Endometrial microvascular endothelial cells (primary cell): ENCODE measurements around the gene KRT81. TPM values are rescaled to one million over a fixed set of nuclear protein-coding genes. Genes with fewer than 3 reads are reported as not detected.
"Not testable (repeated sequence)": the region's sequence is repeated elsewhere in the genome, so short reads cannot be mapped to it uniquely, and the experiment has no call there.

Experiments used
- in situ Hi-C: cut with HindIII; loops from 2 replicates; pipeline ENCODE4 v1.10.0; 2017; ENCODE audit warnings: low sequenced_read_pairs, low pct_unique_long_range_greater_than_20kb; ENCODE audit errors: inconsistent ontology term
- total RNA-seq: library from RNA; depleted of rRNA; stranded (reverse); fragments of >200 nt; gene quantifications from one replicate; pipeline ENCODE4 v1.2.3, GENCODE V29; 2015; ENCODE audit errors: inconsistent ontology term

The KRT81 gene
- total RNA-seq, 1 donor from 2014 or later: not detected

DNA sequence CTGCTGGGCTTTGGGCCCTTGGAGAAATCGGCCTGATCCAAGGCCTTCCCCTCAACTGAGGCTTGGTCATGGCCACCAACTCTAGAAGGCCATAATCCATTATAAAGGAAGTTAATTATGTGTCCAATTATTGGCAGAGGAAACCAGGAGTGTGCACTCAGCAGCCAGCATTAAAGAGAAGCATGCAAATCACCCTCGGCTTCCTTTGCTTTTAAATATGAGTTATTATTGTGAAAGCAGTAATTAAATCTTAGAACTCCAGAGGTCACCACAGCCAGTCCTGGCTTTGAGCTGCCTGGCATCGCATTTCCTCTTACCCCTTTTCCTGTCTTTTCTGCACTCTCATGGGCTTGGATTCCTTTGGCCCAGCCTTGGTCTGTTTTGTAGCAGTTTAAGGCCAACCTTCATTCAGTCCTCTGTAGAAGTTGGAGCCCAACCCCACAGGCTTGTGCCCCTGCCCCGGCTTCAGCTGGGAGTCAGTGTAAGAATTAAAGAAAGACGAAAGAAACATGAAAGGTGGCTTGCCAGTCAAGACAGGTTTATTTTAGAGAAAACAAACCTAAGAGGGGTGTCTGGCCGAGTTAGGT is 31.6 kb downstream of the KRT81 start:
- in situ Hi-C loops: no loop called here

GRCh38 chr12:52258335-52258901 is 32.9 kb downstream of the KRT81 start:
- in situ Hi-C loops: no loop called here

- in situ Hi-C loops: not testable (repeated sequence)
These were observed 33.4 kb downstream of the KRT81 start for GRCh38 chr12:52257922-52258321.

GRCh38 chr12:52257074-52257551 is 34.2 kb downstream of the KRT81 start:
- in situ Hi-C loops: no loop called here

GRCh38 chr12:52256584-52256935 is 34.8 kb downstream of the KRT81 start:
- in situ Hi-C loops: no loop called here

DNA sequence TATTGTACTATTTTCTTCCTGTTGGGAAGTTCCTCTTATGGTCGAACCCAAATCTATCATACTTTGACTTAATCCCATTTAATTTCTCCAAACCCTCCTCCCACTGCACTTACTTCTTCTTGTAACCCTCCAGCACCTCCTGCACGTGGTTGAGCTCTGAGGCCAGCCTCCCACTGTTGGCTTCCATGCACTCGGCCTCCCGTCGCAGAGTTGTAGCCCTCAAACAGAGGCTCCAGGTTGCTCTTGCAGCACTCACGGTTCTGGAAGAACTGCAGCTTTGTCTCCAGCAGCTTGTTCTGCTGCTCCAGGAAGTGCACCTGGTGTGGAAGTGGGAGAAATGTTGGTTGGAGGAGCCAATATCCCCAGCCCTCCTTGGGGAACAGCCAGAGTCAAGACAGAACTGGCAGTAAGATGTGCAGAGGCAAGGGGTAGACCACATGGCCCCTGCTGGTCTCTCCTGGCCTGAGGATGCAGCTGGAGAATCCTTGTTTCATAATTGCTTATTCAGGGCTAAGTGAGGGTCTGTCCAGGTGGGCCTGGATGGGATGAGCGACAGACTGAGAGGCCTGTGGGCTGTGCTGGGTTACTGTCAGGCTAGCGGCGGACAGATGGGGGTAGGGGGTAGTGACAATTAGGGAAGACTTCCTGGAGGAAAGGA is 35.3 kb downstream of the KRT81 start:
- in situ Hi-C loops: no loop called here

- in situ Hi-C loops: no loop called here
These were observed 36.2 kb downstream of the KRT81 start for GRCh38 chr12:52254965-52255751.

DNA sequence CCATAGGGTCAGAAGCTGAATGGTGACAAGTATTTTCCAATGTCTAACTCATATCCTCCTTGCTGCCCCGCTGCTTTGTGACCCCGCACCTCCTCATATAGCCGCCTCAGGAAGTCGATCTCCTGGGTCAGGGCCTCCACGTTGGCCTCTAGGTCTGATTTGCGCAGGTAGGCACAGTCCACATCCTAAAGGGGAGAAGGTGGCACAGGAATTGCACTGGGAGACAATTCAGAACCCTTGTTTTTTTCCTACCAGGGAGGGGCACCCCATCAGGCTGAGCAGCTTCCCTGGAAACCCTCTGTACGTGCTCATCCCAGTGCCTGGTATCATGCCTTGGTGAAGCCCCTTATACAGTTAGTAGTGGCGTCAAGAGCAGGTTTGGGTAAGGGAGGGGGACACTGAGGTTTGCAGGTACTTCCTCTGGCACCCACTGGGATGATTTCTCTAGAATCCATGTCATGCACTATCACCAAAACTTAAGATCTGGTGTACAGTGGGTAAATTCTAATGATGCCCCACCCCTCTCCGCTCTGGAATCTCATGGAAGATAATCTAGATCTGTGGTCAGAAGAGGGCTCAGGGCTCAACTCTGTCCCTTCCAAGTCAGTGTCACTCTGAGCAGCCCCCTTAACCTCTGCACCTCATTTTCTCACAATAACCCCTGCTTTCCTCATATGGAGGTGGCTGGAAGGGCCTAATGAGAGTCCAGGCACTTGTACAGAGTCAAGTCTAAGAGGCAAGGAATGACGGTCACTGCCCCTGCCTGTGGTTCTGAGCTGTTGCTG is 37.0 kb downstream of the KRT81 start:
- in situ Hi-C loops: no loop called here

DNA sequence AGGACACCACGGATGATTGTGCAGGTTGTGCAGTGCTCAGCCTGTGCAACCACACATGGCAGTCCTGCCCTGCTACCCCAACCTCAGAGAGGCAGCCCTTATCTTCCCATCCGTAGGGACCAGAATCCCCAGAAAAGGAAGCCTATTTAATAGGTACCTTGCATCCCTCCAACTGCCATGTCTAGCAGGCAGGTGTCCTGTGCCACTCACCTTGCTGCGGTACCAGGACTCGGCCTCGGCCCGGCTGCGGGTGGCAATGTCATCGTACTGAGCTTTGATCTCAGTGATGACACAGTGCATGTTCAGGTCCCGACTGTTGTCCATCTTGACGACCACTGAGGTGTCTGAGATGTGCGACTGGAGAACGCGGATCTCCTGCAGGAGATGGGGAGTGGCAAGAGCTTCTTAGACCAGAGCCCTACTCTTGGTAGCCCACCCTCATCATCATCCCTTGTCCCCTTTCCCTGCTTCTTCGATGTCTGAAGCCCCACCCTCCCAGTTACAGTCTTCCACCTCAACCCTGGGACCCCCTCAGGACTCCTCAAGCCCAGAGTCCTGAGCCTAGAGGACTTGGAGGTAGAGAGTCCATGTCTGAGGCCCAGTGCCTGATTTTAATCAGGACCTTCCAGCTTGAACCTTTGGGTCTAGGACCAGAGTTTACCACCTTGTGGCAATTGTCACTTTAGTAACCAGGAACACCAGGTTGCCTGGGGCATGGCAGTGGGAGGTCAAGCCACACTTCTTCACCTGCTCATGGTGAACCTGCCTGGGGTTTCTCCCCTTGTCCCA is 37.7 kb downstream of the KRT81 start:
- in situ Hi-C loops: no loop called here

DNA sequence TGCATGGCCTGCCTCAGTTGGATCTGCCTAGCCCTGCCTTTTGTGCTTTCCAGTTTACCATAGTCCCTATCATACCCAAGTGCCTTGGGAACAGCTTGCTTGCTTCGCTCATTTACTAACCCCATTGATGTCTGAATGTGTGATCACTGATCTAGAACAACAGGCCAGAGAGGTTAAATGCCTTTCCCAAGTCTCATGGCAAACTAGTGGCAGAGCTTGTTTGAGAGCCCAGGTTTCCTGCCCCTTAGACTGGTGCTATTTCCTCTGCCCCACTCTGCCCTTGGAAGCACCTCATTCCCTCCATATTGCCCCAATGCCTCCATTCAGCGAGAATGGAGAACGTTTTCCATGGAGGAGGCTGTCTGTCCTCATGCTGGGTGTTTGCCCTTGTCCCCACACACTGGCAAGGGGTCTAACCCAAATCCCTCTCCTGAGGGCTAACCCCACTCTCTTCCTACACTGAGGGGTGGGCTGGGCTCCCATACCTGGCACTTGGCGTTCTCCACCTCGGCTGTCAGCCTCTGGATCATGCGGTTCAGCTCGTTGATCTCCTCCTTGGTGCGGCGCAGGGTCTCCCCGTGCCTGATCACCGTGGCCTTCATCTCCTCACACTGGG is 38.5 kb downstream of the KRT81 start:
- in situ Hi-C loops: no loop called here

DNA sequence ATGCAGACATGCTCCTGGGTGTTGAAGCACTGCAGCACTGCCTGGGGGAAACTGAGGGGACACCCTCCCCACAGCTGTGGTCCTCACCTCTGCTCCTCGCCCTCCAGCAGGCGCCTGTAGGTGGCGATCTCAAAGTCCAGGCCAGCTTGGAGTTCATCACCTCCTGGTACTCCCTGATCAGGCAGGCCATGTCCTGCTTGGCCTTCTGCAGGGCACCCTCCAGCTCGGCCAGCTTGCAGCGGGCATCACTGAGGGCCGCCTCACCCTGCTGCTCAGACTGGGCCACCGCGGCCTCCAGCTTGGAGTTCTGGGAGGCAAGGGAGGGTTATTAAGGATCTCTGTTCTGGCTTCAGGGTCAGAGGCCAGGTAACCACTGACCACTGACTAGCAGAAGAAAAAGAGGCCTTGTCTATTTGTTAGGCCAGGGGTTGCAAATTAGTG is 39.1 kb downstream of the KRT81 start:
- in situ Hi-C loops: not testable (repeated sequence)

DNA sequence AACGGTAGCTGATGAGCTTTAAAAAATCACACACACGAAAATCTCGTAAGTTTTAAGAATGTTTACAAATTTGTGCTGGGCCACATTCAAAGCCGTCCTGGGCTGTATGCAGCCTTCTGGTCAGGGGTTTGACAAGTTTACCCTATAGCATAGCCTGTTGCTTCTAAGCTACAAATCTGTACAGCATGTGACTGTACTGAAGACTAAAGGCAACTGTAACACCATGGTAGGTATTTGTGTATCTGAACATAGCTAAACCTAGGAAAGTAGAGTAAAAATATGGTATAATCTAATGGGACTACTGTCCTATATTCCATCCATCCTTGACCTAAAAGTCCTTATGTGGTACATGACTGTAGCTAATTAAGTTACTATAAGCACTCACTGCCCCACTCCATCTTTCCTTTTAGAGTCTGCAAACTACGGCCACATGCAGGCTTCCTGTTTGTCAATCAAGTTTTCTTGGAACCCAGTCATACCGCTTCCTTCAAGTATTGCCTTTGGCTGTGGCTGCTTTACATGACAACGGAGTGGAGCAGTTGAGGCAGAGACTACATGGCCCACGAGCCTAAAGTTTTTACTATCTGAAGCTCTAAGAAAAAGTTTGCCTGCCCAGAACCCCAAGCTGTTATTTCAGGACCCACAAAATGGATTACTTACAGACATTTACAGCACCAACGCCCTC is 39.8 kb downstream of the KRT81 start:
- in situ Hi-C loops: no loop called here

GRCh38 chr12:52250048-52250990 is 41.0 kb downstream of the KRT81 start:
- in situ Hi-C loops: no loop called here

DNA sequence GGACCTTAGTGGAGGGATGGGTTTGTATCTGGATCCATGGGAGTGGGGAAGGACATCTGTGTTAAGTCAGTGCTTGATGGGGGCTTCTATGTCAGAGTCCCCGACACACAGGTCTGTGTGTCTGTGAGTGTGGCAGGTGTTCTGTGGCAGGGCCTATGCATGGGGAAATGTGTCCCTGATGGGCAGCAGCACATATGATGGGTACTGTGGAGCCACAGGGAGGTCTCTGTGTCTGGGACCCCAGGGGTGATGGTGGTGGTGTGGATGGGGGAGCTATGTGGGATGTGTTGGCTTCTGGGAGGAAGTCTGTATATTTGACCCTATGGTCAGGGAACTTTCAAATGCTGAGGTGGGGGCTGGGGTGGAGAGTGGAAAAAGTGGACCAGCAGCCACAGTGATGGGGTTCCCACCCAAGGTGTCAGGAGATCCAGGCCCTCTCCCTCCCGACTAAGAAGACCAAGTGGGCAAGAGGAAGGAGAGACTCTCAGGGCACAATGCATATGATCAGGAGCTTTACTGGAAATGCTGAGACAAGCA is 41.8 kb downstream of the KRT81 start:
- in situ Hi-C loops: no loop called here

- in situ Hi-C loops: no loop called here
These were observed 42.5 kb downstream of the KRT81 start for GRCh38 chr12:52248541-52249461.
